Measurements from ENCODE around the gene GAS2L1.

The GAS2L1 gene

DNA sequence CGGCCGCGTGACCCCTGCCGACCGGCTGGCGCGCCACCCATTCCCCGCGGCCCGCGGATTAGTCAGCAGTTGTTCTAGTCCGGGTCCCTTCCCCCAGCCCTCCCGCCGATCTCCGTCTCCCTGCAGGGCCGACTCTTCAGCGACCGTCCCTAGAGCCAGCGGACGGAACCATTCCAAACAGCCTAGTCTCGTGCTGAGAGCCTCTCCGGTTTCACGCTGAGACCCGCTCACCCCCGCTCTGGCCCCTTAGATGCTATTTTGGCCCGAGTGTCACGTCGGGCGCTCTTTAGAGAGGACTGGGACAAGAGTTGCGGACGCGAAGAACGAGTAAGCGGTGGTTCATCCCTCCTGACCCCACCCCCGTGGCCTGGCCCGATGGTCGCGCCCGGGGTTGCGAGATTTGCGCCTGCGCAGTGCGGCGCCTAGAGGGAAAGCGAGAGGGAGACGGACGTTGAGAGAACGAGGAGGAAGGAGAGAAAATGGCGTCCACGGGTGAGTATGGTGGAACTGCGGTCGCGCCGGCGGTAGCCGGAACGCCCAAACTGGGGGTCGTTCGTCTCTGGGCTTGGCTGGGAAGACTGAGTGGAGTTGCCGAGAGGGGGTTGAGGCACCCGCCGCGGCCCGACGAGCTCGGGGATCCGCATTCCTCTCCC, 38.5 kb upstream of the GAS2L1 start, which contains the start of the genes EWSR1 and RHBDD3:
Gene EWSR1 (plus strand): TSS at position 411 of the 653 bp plus-strand sequence. CDS start 69 bp downstream, at position 480.
Gene RHBDD3 (minus strand): TSS at position 124 of the 653 bp plus-strand sequence. CDS start 2,355 bp downstream, outside the sequence.
- peak within 1 kb of the TSS; percentile 68 for H2AFZ ChIP-seq (ENCODE audit: low read depth, low read length)
- no peaks in the 10 kb centered on the region for H3K9me3 ChIP-seq (ENCODE audit: control insufficient read depth, low read length)
- WGBS = 0% methylated on average over 43 of the region's 67 CpGs

DNA sequence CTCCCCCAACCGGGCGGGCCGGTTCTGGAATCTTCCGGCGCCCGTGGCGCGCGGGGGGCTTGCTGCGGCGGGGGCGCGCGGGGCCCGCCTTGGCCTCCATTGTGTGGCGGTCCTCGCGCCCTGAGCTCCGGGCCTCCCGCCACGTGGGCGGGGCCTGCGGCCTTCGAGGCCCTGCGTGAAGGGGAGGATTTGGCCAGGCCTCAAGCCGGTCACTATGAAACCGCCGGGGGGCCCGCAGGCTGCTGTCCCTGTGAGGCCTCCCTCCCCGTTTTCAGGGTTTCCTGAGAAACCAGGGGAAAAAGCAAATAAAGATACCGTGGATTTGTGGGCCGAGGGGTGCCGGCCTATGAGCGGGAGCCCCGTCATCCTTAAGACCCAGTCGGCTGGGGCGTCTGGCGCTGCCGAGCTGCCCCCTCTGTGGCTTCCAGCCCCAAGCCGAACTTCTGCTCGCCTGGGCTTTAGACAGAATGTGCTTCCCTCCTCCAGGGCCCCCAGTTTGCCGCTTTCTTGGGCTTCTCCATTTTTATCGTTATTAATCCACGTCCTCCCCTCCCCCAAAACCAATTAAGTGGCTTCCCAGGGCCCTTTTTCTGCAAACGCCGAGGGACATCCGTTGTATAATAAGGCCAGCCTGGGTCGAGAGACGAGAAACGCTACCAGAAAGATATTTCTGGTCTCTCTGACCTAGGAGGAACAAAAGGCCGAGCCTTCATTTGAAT, 37.8 kb upstream of the GAS2L1 start:
- Histone ChIP-seq H3K27me3 (ENCODE audit: control insufficient read depth in 1 of 2, insufficient read depth in 1 of 2, low read length in 2 of 2) (no peaks in the 10 kb centered on the region), H3K4me1 (ENCODE audit: control insufficient read depth, insufficient read depth, low read depth, low read length) (peaks cover 15% of the 10 kb centered on the region), H2BK15ac (ENCODE audit: low read depth, poor library complexity, severe bottlenecking) (peak overlapping the region; percentile 82), H3K14ac (ENCODE audit: low read length in 2 of 2) (peak overlapping the region in 1 of 2 experiments; percentile 83), H3K36me3 (ENCODE audit: control insufficient read depth in 1 of 2, insufficient read depth in 2 of 2, low read depth in 1 of 2, low read length in 2 of 2) (peaks cover 22 to 61% of the 10 kb centered on the region in 2 experiments), H3K9me3 (ENCODE audit: control insufficient read depth, low read length) (no peaks in the 10 kb centered on the region), H3K9ac (ENCODE audit: low read length) (peak overlapping the region; percentile 97), H3K23ac (ENCODE audit: low read length in 2 of 2) (peak overlapping the region; percentile 30 to 70), H3K4ac (ENCODE audit: low read depth in 1 of 2, low read length in 2 of 2) (peak overlapping the region; percentile 94 to 96), H3K18ac (ENCODE audit: low read depth in 1 of 2, low read length in 2 of 2) (peak overlapping the region; percentile 93 to 95), H3K79me1 (replicated peaks; ENCODE audit: low read length, poor library complexity, severe bottlenecking) (peaks cover 16% of the 10 kb centered on the region), H3K27ac (ENCODE audit: low read length, poor library complexity, severe bottlenecking) (peak overlapping the region; percentile 98), H2AFZ (ENCODE audit: low read depth, low read length) (no peak overlapping the region), H2BK5ac (ENCODE audit: low read depth, low read length, poor library complexity, severe bottlenecking) (peak overlapping the region; percentile 100), H2BK120ac (ENCODE audit: low read depth, low read length) (peak overlapping the region; percentile 96), H3K4me3 (ENCODE audit: insufficient read depth in 1 of 2, low read depth in 1 of 2, low read length in 2 of 2) (peak overlapping the region; percentile 75 to 95), H4K8ac (ENCODE audit: low read length) (peak overlapping the region; percentile 99), H4K91ac (ENCODE audit: low read length) (peak overlapping the region; percentile 95), H2BK12ac (ENCODE audit: low read length in 2 of 2) (peak overlapping the region in 1 of 2 experiments; percentile 38), H2AK5ac (ENCODE audit: low read length, severe bottlenecking) (peak overlapping the region; percentile 79), H3K4me2 (ENCODE audit: low read length, poor library complexity, severe bottlenecking) (peak overlapping the region; percentile 76)
- DNase-seq = peak; percentile 72
- under 1% methylated on average over 50 of the region's 51 CpGs for WGBS

More for the DNA sequence above, 38.5 kb upstream of the GAS2L1 start, which contains the start of the genes EWSR1 and RHBDD3:
- H2BK12ac ChIP-seq (ENCODE audit: low read length in 2 of 2) = peak within 1 kb of the TSS; percentile 80 to 94
- peaks cover 23 to 58% of the 10 kb centered on the region in 2 experiments for H3K36me3 ChIP-seq (ENCODE audit: control insufficient read depth in 1 of 2, insufficient read depth in 2 of 2, low read depth in 1 of 2, low read length in 2 of 2)
- DNase-seq = peak; percentile 99
- peak within 1 kb of the TSS; percentile 100 for H2BK5ac ChIP-seq (ENCODE audit: low read depth, low read length, poor library complexity, severe bottlenecking)
- H3K4me1 ChIP-seq (ENCODE audit: control insufficient read depth, insufficient read depth, low read depth, low read length) = peaks cover 13% of the 10 kb centered on the region
- peak within 1 kb of the TSS; percentile 99 for H4K8ac ChIP-seq (ENCODE audit: low read length)
- H4K91ac ChIP-seq (ENCODE audit: low read length) = peak within 1 kb of the TSS; percentile 99
- peak within 1 kb of the TSS; percentile 91 for H2AK5ac ChIP-seq (ENCODE audit: low read length, severe bottlenecking)
- peak within 1 kb of the TSS; percentile 100 for H2BK15ac ChIP-seq (ENCODE audit: low read depth, poor library complexity, severe bottlenecking)
- H3K79me1 ChIP-seq (replicated peaks; ENCODE audit: low read length, poor library complexity, severe bottlenecking) = peaks cover 18% of the 10 kb centered on the region
- peak within 1 kb of the TSS; percentile 30 to 86 for H3K23ac ChIP-seq (ENCODE audit: low read length in 2 of 2)
- H3K14ac ChIP-seq (ENCODE audit: low read length in 2 of 2) = peak within 1 kb of the TSS in 1 of 2 experiments; percentile 89
- H2BK120ac ChIP-seq (ENCODE audit: low read depth, low read length) = peak within 1 kb of the TSS; percentile 98
- peak within 1 kb of the TSS; percentile 97 for H3K9ac ChIP-seq (ENCODE audit: low read length)
- peak within 1 kb of the TSS; percentile 99 for H3K18ac ChIP-seq (ENCODE audit: low read depth in 1 of 2, low read length in 2 of 2)
- peak within 1 kb of the TSS; percentile 91 for H3K4me2 ChIP-seq (ENCODE audit: low read length, poor library complexity, severe bottlenecking)
- peak within 1 kb of the TSS; percentile 98 for H3K27ac ChIP-seq (ENCODE audit: low read length, poor library complexity, severe bottlenecking)
- H3K4me3 ChIP-seq (ENCODE audit: insufficient read depth in 1 of 2, low read depth in 1 of 2, low read length in 2 of 2) = peak within 1 kb of the TSS; percentile 75 to 95
- H3K27me3 ChIP-seq (ENCODE audit: control insufficient read depth in 1 of 2, insufficient read depth in 1 of 2, low read length in 2 of 2) = no peaks in the 10 kb centered on the region
- H3K4ac ChIP-seq (ENCODE audit: low read depth in 1 of 2, low read length in 2 of 2) = peak within 1 kb of the TSS; percentile 96 to 98

DNA sequence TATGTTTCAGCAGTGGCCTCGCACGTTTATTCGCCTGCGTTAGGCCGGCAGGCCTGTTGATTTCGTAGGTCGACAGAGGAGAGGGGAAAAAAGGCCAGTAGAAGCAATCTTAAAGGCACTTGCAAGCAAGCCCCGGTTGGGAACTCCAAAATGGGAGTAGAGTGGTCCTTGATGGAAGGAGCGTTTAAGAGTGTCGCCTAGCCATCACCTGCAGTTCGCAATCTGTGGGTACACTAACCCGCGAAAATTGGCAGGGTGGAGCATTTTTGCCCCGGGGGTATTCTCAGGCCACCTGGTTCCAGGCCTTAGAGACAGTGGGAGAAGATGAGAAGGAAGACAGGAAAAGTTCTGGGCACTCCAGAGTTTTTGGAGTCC, 37.2 kb upstream of the GAS2L1 start:
- no peak overlapping the region for H2BK12ac ChIP-seq (ENCODE audit: low read length in 2 of 2)
- peaks cover 12% of the 10 kb centered on the region for H3K79me1 ChIP-seq (replicated peaks; ENCODE audit: low read length, poor library complexity, severe bottlenecking)
- peaks cover 15% of the 10 kb centered on the region for H3K4me1 ChIP-seq (ENCODE audit: control insufficient read depth, insufficient read depth, low read depth, low read length)
- H2BK5ac ChIP-seq (ENCODE audit: low read depth, low read length, poor library complexity, severe bottlenecking) = no peak overlapping the region
- no peak overlapping the region for H3K18ac ChIP-seq (ENCODE audit: low read depth in 1 of 2, low read length in 2 of 2)
- peak; percentile 13 for DNase-seq
- H3K9ac ChIP-seq (ENCODE audit: low read length) = peak overlapping the region; percentile 97
- peak overlapping the region; percentile 43 for H2AK5ac ChIP-seq (ENCODE audit: low read length, severe bottlenecking)
- no peak overlapping the region for H2AFZ ChIP-seq (ENCODE audit: low read depth, low read length)
- H4K91ac ChIP-seq (ENCODE audit: low read length) = no peak overlapping the region
- peaks cover 18 to 61% of the 10 kb centered on the region in 2 experiments for H3K36me3 ChIP-seq (ENCODE audit: control insufficient read depth in 1 of 2, insufficient read depth in 2 of 2, low read depth in 1 of 2, low read length in 2 of 2)
- H3K9me3 ChIP-seq (ENCODE audit: control insufficient read depth, low read length) = no peaks in the 10 kb centered on the region
- H3K4ac ChIP-seq (ENCODE audit: low read depth in 1 of 2, low read length in 2 of 2) = peak overlapping the region in 1 of 2 experiments; percentile 96
- H4K8ac ChIP-seq (ENCODE audit: low read length) = no peak overlapping the region
- WGBS = 4% methylated on average over 14 of the region's 14 CpGs
- H3K4me3 ChIP-seq (ENCODE audit: insufficient read depth in 1 of 2, low read depth in 1 of 2, low read length in 2 of 2) = peak overlapping the region; percentile 75 to 95
- H3K27me3 ChIP-seq (ENCODE audit: control insufficient read depth in 1 of 2, insufficient read depth in 1 of 2, low read length in 2 of 2) = no peaks in the 10 kb centered on the region
- no peak overlapping the region for H2BK120ac ChIP-seq (ENCODE audit: low read depth, low read length)
- peak overlapping the region; percentile 76 for H3K4me2 ChIP-seq (ENCODE audit: low read length, poor library complexity, severe bottlenecking)
- no peak overlapping the region for H3K23ac ChIP-seq (ENCODE audit: low read length in 2 of 2)
- H2BK15ac ChIP-seq (ENCODE audit: low read depth, poor library complexity, severe bottlenecking) = no peak overlapping the region
- peak overlapping the region in 1 of 2 experiments; percentile 58 for H3K14ac ChIP-seq (ENCODE audit: low read length in 2 of 2)
- peak overlapping the region; percentile 50 for H3K27ac ChIP-seq (ENCODE audit: low read length, poor library complexity, severe bottlenecking)
